Measurements from ENCODE around the gene SMOC2. TPM values are rescaled to one million over a fixed set of nuclear protein-coding genes. Genes with fewer than 3 reads are reported as not detected.

Gene SMOC2
- total RNA-seq, 1 donor from 2014 or later = not detected

GRCh38 chr6:168507297-168507696, 66.3 kb downstream of the SMOC2 start:
- H3K4me1 Mint-ChIP-seq (ENCODE audit: low read depth) = no peaks in the 10 kb centered on the region
- no peak overlapping the region for H3K27ac Mint-ChIP-seq
- no peaks in the 10 kb centered on the region for H3K36me3 Mint-ChIP-seq (ENCODE audit: low read depth)
- DNase-seq (ENCODE audit: low spot score) = no peak
- H3K27me3 Mint-ChIP-seq (ENCODE audit: insufficient read depth) = no peaks in the 10 kb centered on the region
- intact Hi-C loops (cut with micrococcal nuclease) = no loop called here
- no peak overlapping the region for H3K4me3 Mint-ChIP-seq
- no peaks in the 10 kb centered on the region for H3K9me3 Mint-ChIP-seq

GRCh38 chr6:168507730-168508129, 66.7 kb downstream of the SMOC2 start:
- Mint-ChIP-seq H3K27ac (no peak overlapping the region), H3K36me3 (ENCODE audit: low read depth) (no peaks in the 10 kb centered on the region), H3K27me3 (ENCODE audit: insufficient read depth) (no peaks in the 10 kb centered on the region), H3K4me1 (ENCODE audit: low read depth) (no peaks in the 10 kb centered on the region), H3K4me3 (no peak overlapping the region), H3K9me3 (no peaks in the 10 kb centered on the region)
- intact Hi-C loops (cut with micrococcal nuclease) = no loop called here
- DNase-seq (ENCODE audit: low spot score) = no peak

- Mint-ChIP-seq H3K4me3 (no peak overlapping the region), H3K9me3 (no peaks in the 10 kb centered on the region), H3K27me3 (ENCODE audit: insufficient read depth) (no peaks in the 10 kb centered on the region), H3K4me1 (ENCODE audit: low read depth) (no peaks in the 10 kb centered on the region), H3K27ac (no peak overlapping the region), H3K36me3 (ENCODE audit: low read depth) (no peaks in the 10 kb centered on the region)
- intact Hi-C loops (cut with micrococcal nuclease) = no loop called here
- DNase-seq (ENCODE audit: low spot score) = no peak
Measured at GRCh38 chr6:168508903-168509302, 67.9 kb downstream of the SMOC2 start.

- intact Hi-C loops (cut with micrococcal nuclease) = no loop called here
- H3K36me3 Mint-ChIP-seq (ENCODE audit: low read depth) = no peaks in the 10 kb centered on the region
- H3K4me3 Mint-ChIP-seq = no peak overlapping the region
- H3K27ac Mint-ChIP-seq = no peak overlapping the region
- no peaks in the 10 kb centered on the region for H3K9me3 Mint-ChIP-seq
- no peak for DNase-seq (ENCODE audit: low spot score)
- H3K4me1 Mint-ChIP-seq (ENCODE audit: low read depth) = no peaks in the 10 kb centered on the region
- H3K27me3 Mint-ChIP-seq (ENCODE audit: insufficient read depth) = no peaks in the 10 kb centered on the region
Measured at GRCh38 chr6:168513766-168514165, 72.8 kb downstream of the SMOC2 start.

- no peaks in the 10 kb centered on the region for H3K4me1 Mint-ChIP-seq (ENCODE audit: low read depth)
- no peaks in the 10 kb centered on the region for H3K27me3 Mint-ChIP-seq (ENCODE audit: insufficient read depth)
- no peaks in the 10 kb centered on the region for H3K9me3 Mint-ChIP-seq
- no peak overlapping the region for H3K4me3 Mint-ChIP-seq
- intact Hi-C loops (cut with micrococcal nuclease) = no loop called here
- H3K36me3 Mint-ChIP-seq (ENCODE audit: low read depth) = no peaks in the 10 kb centered on the region
- no peak for DNase-seq (ENCODE audit: low spot score)
- no peak overlapping the region for H3K27ac Mint-ChIP-seq
Measured at GRCh38 chr6:168514216-168514615, 73.2 kb downstream of the SMOC2 start.

GRCh38 chr6:168515376-168515775, 74.4 kb downstream of the SMOC2 start:
- peaks cover 7% of the 10 kb centered on the region for H3K9me3 Mint-ChIP-seq
- H3K4me3 Mint-ChIP-seq = no peak overlapping the region
- no peaks in the 10 kb centered on the region for H3K27me3 Mint-ChIP-seq (ENCODE audit: insufficient read depth)
- H3K27ac Mint-ChIP-seq = no peak overlapping the region
- no peak for DNase-seq (ENCODE audit: low spot score)
- no peaks in the 10 kb centered on the region for H3K4me1 Mint-ChIP-seq (ENCODE audit: low read depth)
- no peaks in the 10 kb centered on the region for H3K36me3 Mint-ChIP-seq (ENCODE audit: low read depth)
- intact Hi-C loops (cut with micrococcal nuclease) = no loop called here

- H3K36me3 Mint-ChIP-seq (ENCODE audit: low read depth) = no peaks in the 10 kb centered on the region
- peaks cover 12% of the 10 kb centered on the region for H3K9me3 Mint-ChIP-seq
- no peak overlapping the region for H3K27ac Mint-ChIP-seq
- H3K27me3 Mint-ChIP-seq (ENCODE audit: insufficient read depth) = no peaks in the 10 kb centered on the region
- intact Hi-C loops (cut with micrococcal nuclease) = no loop called here
- no peak overlapping the region for H3K4me3 Mint-ChIP-seq
- DNase-seq (ENCODE audit: low spot score) = no peak
- no peaks in the 10 kb centered on the region for H3K4me1 Mint-ChIP-seq (ENCODE audit: low read depth)
Measured at GRCh38 chr6:168516944-168517741, 76.2 kb downstream of the SMOC2 start.

- H3K36me3 Mint-ChIP-seq (ENCODE audit: low read depth) = no peaks in the 10 kb centered on the region
- no peak for DNase-seq (ENCODE audit: low spot score)
- no peaks in the 10 kb centered on the region for H3K27me3 Mint-ChIP-seq (ENCODE audit: insufficient read depth)
- H3K4me3 Mint-ChIP-seq = no peak overlapping the region
- intact Hi-C loops (cut with micrococcal nuclease) = no loop called here
- peaks cover 12% of the 10 kb centered on the region for H3K9me3 Mint-ChIP-seq
- no peak overlapping the region for H3K27ac Mint-ChIP-seq
- no peaks in the 10 kb centered on the region for H3K4me1 Mint-ChIP-seq (ENCODE audit: low read depth)
Measured at GRCh38 chr6:168517742-168518347, 76.9 kb downstream of the SMOC2 start.

GRCh38 chr6:168518348-168518745, 77.4 kb downstream of the SMOC2 start:
- peaks cover 12% of the 10 kb centered on the region for H3K9me3 Mint-ChIP-seq
- no peak for DNase-seq (ENCODE audit: low spot score)
- intact Hi-C loops (cut with micrococcal nuclease) = no loop called here
- no peak overlapping the region for H3K27ac Mint-ChIP-seq
- H3K4me1 Mint-ChIP-seq (ENCODE audit: low read depth) = no peaks in the 10 kb centered on the region
- no peaks in the 10 kb centered on the region for H3K36me3 Mint-ChIP-seq (ENCODE audit: low read depth)
- no peak overlapping the region for H3K4me3 Mint-ChIP-seq
- no peaks in the 10 kb centered on the region for H3K27me3 Mint-ChIP-seq (ENCODE audit: insufficient read depth)

- Mint-ChIP-seq H3K9me3 (peaks cover 12% of the 10 kb centered on the region), H3K4me3 (no peak overlapping the region), H3K27me3 (ENCODE audit: insufficient read depth) (no peaks in the 10 kb centered on the region), H3K27ac (no peak overlapping the region), H3K4me1 (ENCODE audit: low read depth) (no peaks in the 10 kb centered on the region), H3K36me3 (ENCODE audit: low read depth) (no peaks in the 10 kb centered on the region)
- DNase-seq (ENCODE audit: low spot score) = no peak
- intact Hi-C loops (cut with micrococcal nuclease) = no loop called here
Measured at GRCh38 chr6:168518867-168519266, 77.9 kb downstream of the SMOC2 start.

GRCh38 chr6:168520233-168520632, 79.2 kb downstream of the SMOC2 start:
- DNase-seq (ENCODE audit: low spot score) = no peak
- intact Hi-C loops (cut with micrococcal nuclease) = no loop called here
- Mint-ChIP-seq H3K27me3 (ENCODE audit: insufficient read depth) (no peaks in the 10 kb centered on the region), H3K27ac (no peak overlapping the region), H3K4me3 (no peak overlapping the region), H3K4me1 (ENCODE audit: low read depth) (no peaks in the 10 kb centered on the region), H3K36me3 (ENCODE audit: low read depth) (no peaks in the 10 kb centered on the region), H3K9me3 (peaks cover 12% of the 10 kb centered on the region)

- Mint-ChIP-seq H3K27me3 (ENCODE audit: insufficient read depth) (no peaks in the 10 kb centered on the region), H3K4me1 (ENCODE audit: low read depth) (no peaks in the 10 kb centered on the region), H3K4me3 (no peak overlapping the region), H3K36me3 (ENCODE audit: low read depth) (no peaks in the 10 kb centered on the region), H3K9me3 (peaks cover 12% of the 10 kb centered on the region), H3K27ac (no peak overlapping the region)
- no peak for DNase-seq (ENCODE audit: low spot score)
- intact Hi-C loops (cut with micrococcal nuclease) = no loop called here
Measured at GRCh38 chr6:168524571-168525001, 83.6 kb downstream of the SMOC2 start.

GRCh38 chr6:168525114-168525513, 84.1 kb downstream of the SMOC2 start:
- Mint-ChIP-seq H3K4me3 (no peak overlapping the region), H3K9me3 (peaks cover 8% of the 10 kb centered on the region), H3K4me1 (ENCODE audit: low read depth) (no peaks in the 10 kb centered on the region), H3K36me3 (ENCODE audit: low read depth) (no peaks in the 10 kb centered on the region), H3K27me3 (ENCODE audit: insufficient read depth) (no peaks in the 10 kb centered on the region), H3K27ac (no peak overlapping the region)
- no peak for DNase-seq (ENCODE audit: low spot score)
- intact Hi-C loops (cut with micrococcal nuclease) = no loop called here
